GM19239 (cell line): ENCODE results near the gene ICAM5.
A peak's percentile ranks its signal among the peaks of the same experiment; 100 is the strongest.
"Not testable (repeated sequence)": the region's sequence is repeated elsewhere in the genome, so short reads cannot be mapped to it uniquely, and the experiment has no call there.

Experiments used
- DNase-seq: peaks from one replicate; pipeline ENCODE4 v3.0.0; 2011; ENCODE audit warnings: low spot score; ENCODE audit not compliant: insufficient read length
- FAIRE-seq: peaks from 2 replicates; lab custom pipeline; 2011; peaks lifted over from hg19 to GRCh38; lab: Jason Lieb, UNC

The ICAM5 gene

GRCh38 chr19:10270180-10270615, 19.6 kb upstream of the ICAM5 start:
- FAIRE-seq (peak; percentile 83), DNase-seq (no peak)

- FAIRE-seq (peak; percentile 92), DNase-seq (no peak)
Observed at GRCh38 chr19:10270616-10271394, 18.9 kb upstream of the ICAM5 start, which contains the start of gene ICAM1. TSS of gene ICAM1 (plus strand) at chr19:10271120. CDS start at chr19:10271160, 40 bp downstream.

- no peak for FAIRE-seq
- no peak for DNase-seq
Observed at GRCh38 chr19:10271543-10272086, 18.1 kb upstream of the ICAM5 start.

- DNase-seq (no peak), FAIRE-seq (no peak)
Observed at GRCh38 chr19:10274589-10274988, 15.2 kb upstream of the ICAM5 start.

GRCh38 chr19:10277795-10278589, 11.8 kb upstream of the ICAM5 start:
- FAIRE-seq, result no peak
- DNase-seq, result no peak

GRCh38 chr19:10278935-10279334, 10.8 kb upstream of the ICAM5 start:
- FAIRE-seq (no peak), DNase-seq (no peak)

GRCh38 chr19:10279737-10280442, 9.9 kb upstream of the ICAM5 start:
- DNase-seq, result no peak
- FAIRE-seq, result no peak

- FAIRE-seq, DNase-seq: not testable (repeated sequence)
Observed at GRCh38 chr19:10282043-10282442, 7.7 kb upstream of the ICAM5 start.

GRCh38 chr19:10283301-10284064, 6.3 kb upstream of the ICAM5 start:
- FAIRE-seq (no peak), DNase-seq (no peak)

- no peak for DNase-seq
Observed at GRCh38 chr19:10284065-10284959, 5.4 kb upstream of the ICAM5 start.

GRCh38 chr19:10284960-10285278, 4.8 kb upstream of the ICAM5 start:
- DNase-seq (no peak), FAIRE-seq (no peak)

More at GRCh38 chr19:10284065-10284959, 5.4 kb upstream of the ICAM5 start:
- FAIRE-seq, result no peak

GRCh38 chr19:10285393-10285792, 4.4 kb upstream of the ICAM5 start:
- DNase-seq (no peak), FAIRE-seq (no peak)

GRCh38 chr19:10286803-10287737, 2.7 kb upstream of the ICAM5 start, which contains the start of gene ICAM4:
TSS of gene ICAM4 (plus strand) at chr19:10286955. CDS start at chr19:10287013, 58 bp downstream.
- DNase-seq (no peak), FAIRE-seq (no peak)

- DNase-seq (no peak), FAIRE-seq (peak; percentile 59)
Observed at GRCh38 chr19:10288662-10289166, 1.0 kb upstream of the ICAM5 start.

GRCh38 chr19:10289167-10289835, 451 bp upstream of the ICAM5 start:
- peak; percentile 44 for FAIRE-seq
- DNase-seq, result no peak

- DNase-seq, result no peak
- FAIRE-seq, result no peak
Observed at GRCh38 chr19:10290357-10290875, 664 bp downstream of the ICAM5 start.
